Measurements from ENCODE around the gene ATP8A2. TPM values are rescaled to one million over a fixed set of nuclear protein-coding genes. Genes with fewer than 3 reads are reported as not detected.

Gene ATP8A2
- total RNA-seq, 2 donors from 2014 or later, result 1.6 to 2.9 TPM

GRCh38 chr13:25966086-25966485 is 594.3 kb downstream of the ATP8A2 start:
- Mint-ChIP-seq H3K27ac (no peak overlapping the region), H3K36me3 (ENCODE audit: low read depth) (no peaks in the 10 kb centered on the region), H3K27me3 (ENCODE audit: insufficient read depth) (peaks cover 4% of the 10 kb centered on the region), H3K4me3 (no peak overlapping the region), H3K9me3 (no peaks in the 10 kb centered on the region), H3K4me1 (peaks cover 51% of the 10 kb centered on the region)
- Histone ChIP-seq H3K9ac (ENCODE audit: extremely low read depth, low read length, poor library complexity, severe bottlenecking) (no peak overlapping the region), H3K27me3 (ENCODE audit: control insufficient read depth, insufficient read depth, low read length, poor library complexity, severe bottlenecking) (no peaks in the 10 kb centered on the region), H3K4me1 (ENCODE audit: control insufficient read depth, insufficient read depth, low read length) (peaks cover 16% of the 10 kb centered on the region), H3K4me3 (ENCODE audit: low read length) (no peak overlapping the region), H3K27ac (ENCODE audit: low read depth, low read length) (no peak overlapping the region), H3K9me3 (ENCODE audit: control insufficient read depth, low read length) (no peaks in the 10 kb centered on the region), H3K36me3 (ENCODE audit: control insufficient read depth, insufficient read depth, low read length) (no peaks in the 10 kb centered on the region)
- WGBS, 2 experiments (ENCODE audit: insufficient coverage in 1 of 2, insufficient read length in 1 of 2), result 92 to 96% methylated on average over 3 to 4 of the region's 4 CpGs
- no peak for TF ChIP-seq CTCF (conservative IDR thresholded peaks at IDR 0.05)
- no peak for DNase-seq

GRCh38 chr13:25967144-25967543 is 595.4 kb downstream of the ATP8A2 start:
- no peaks in the 10 kb centered on the region for H3K36me3 Mint-ChIP-seq (ENCODE audit: low read depth)
- H3K27ac ChIP-seq (ENCODE audit: low read depth, low read length), result no peak overlapping the region
- no peak overlapping the region for H3K27ac Mint-ChIP-seq
- no peaks in the 10 kb centered on the region for H3K36me3 ChIP-seq (ENCODE audit: control insufficient read depth, insufficient read depth, low read length)
- H3K9me3 Mint-ChIP-seq, result no peaks in the 10 kb centered on the region
- no peaks in the 10 kb centered on the region for H3K9me3 ChIP-seq (ENCODE audit: control insufficient read depth, low read length)
- no peak overlapping the region for H3K4me3 Mint-ChIP-seq
- DNase-seq, result no peak
- H3K4me1 Mint-ChIP-seq, result peaks cover 61% of the 10 kb centered on the region
- TF ChIP-seq CTCF (conservative IDR thresholded peaks at IDR 0.05), result no peak
- H3K4me3 ChIP-seq (ENCODE audit: low read length), result no peak overlapping the region
- peaks cover 24% of the 10 kb centered on the region for H3K4me1 ChIP-seq (ENCODE audit: control insufficient read depth, insufficient read depth, low read length)
- 59 to 76% methylated on average over 2 to 4 of the region's 4 CpGs for WGBS, 2 experiments (ENCODE audit: insufficient coverage in 1 of 2, insufficient read length in 1 of 2)
- H3K27me3 Mint-ChIP-seq (ENCODE audit: insufficient read depth), result peaks cover 4% of the 10 kb centered on the region
- no peaks in the 10 kb centered on the region for H3K27me3 ChIP-seq (ENCODE audit: control insufficient read depth, insufficient read depth, low read length, poor library complexity, severe bottlenecking)
- no peak overlapping the region for H3K9ac ChIP-seq (ENCODE audit: extremely low read depth, low read length, poor library complexity, severe bottlenecking)

- 54 to 83% methylated on average over 1 to 3 of the region's 3 CpGs for WGBS, 2 experiments (ENCODE audit: insufficient coverage in 1 of 2, insufficient read length in 1 of 2)
- TF ChIP-seq CTCF (conservative IDR thresholded peaks at IDR 0.05), result no peak
- Histone ChIP-seq H3K36me3 (ENCODE audit: control insufficient read depth, insufficient read depth, low read length) (no peaks in the 10 kb centered on the region), H3K4me1 (ENCODE audit: control insufficient read depth, insufficient read depth, low read length) (peaks cover 40% of the 10 kb centered on the region), H3K27me3 (ENCODE audit: control insufficient read depth, insufficient read depth, low read length, poor library complexity, severe bottlenecking) (no peaks in the 10 kb centered on the region), H3K9ac (ENCODE audit: extremely low read depth, low read length, poor library complexity, severe bottlenecking) (peak overlapping the region; percentile 21), H3K9me3 (ENCODE audit: control insufficient read depth, low read length) (no peaks in the 10 kb centered on the region), H3K4me3 (ENCODE audit: low read length) (peak overlapping the region; percentile 19), H3K27ac (ENCODE audit: low read depth, low read length) (no peak overlapping the region)
- Mint-ChIP-seq H3K9me3 (no peaks in the 10 kb centered on the region), H3K4me3 (peak overlapping the region; percentile 5), H3K4me1 (peaks cover 87% of the 10 kb centered on the region), H3K27ac (peak overlapping the region; percentile 72), H3K27me3 (ENCODE audit: insufficient read depth) (no peaks in the 10 kb centered on the region), H3K36me3 (ENCODE audit: low read depth) (no peaks in the 10 kb centered on the region)
- DNase-seq, result no peak
These were observed 599.3 kb downstream of the ATP8A2 start for GRCh38 chr13:25971047-25971446.

Measured in endodermal cell (in vitro differentiated cells).